Brain microvascular endothelial cell (primary cell): ENCODE results near the gene PLIN5.

Experiments used
- DNase-seq: peaks from one replicate; pipeline ENCODE4 v3.0.0-alpha.2; 2020
- H3K27ac ChIP-seq: fragments of 250-450 bp; sonication (Bioruptor Pico); 2 replicates; pipeline ENCODE4 v1.5.1; 2020; ENCODE audit warnings: mild to moderate bottlenecking, moderate library complexity
- H3K27me3 ChIP-seq: fragments of 250-450 bp; sonication (Bioruptor Pico); replicated peaks from 2 replicates; pipeline ENCODE4 v1.5.1; 2020; ENCODE audit warnings: mild to moderate bottlenecking
- H3K36me3 ChIP-seq: fragments of 250-450 bp; sonication (Bioruptor Pico); replicated peaks from 2 replicates; pipeline ENCODE4 v1.5.1; 2020; ENCODE audit warnings: mild to moderate bottlenecking
- H3K4me3 ChIP-seq: 2 replicates; pipeline ENCODE4 v1.5.1; 2011; ENCODE audit warnings: low read depth, mild to moderate bottlenecking, control low read depth, low read length, moderate library complexity
- CTCF ChIP-seq: IDR thresholded peaks from 2 replicates; pipeline ENCODE4 v1.5.1; 2011; ENCODE audit warnings: low read depth, mild to moderate bottlenecking, moderate library complexity, low read length, control low read depth, inconsistent platforms; ENCODE audit errors: missing control alignments
- in situ Hi-C: cut with HindIII; loops from 2 replicates; pipeline ENCODE4 v1.10.0; 2017; ENCODE audit warnings: low sequenced_read_pairs, low pct_ligation_motif_present

PLIN5 gene

GRCh38 chr19:4521170-4521887, 13.7 kb downstream of the PLIN5 start:
- Histone ChIP-seq H3K36me3 (no peaks in the 10 kb centered on the region), H3K4me3 (no peak overlapping the region), H3K27ac (no peak overlapping the region), H3K27me3 (no peaks in the 10 kb centered on the region)
- no peak for DNase-seq
- in situ Hi-C loops: no loop called here
- TF ChIP-seq CTCF: no peak

GRCh38 chr19:4519521-4520277, 15.3 kb downstream of the PLIN5 start:
- H3K27ac ChIP-seq: no peak overlapping the region
- H3K36me3 ChIP-seq: no peaks in the 10 kb centered on the region
- no peak for TF ChIP-seq CTCF
- in situ Hi-C loops: no loop called here
- H3K27me3 ChIP-seq: no peaks in the 10 kb centered on the region
- no peak for DNase-seq
- no peak overlapping the region for H3K4me3 ChIP-seq

- in situ Hi-C loops: no loop called here
- no peak for TF ChIP-seq CTCF
- no peaks in the 10 kb centered on the region for H3K27me3 ChIP-seq
- H3K27ac ChIP-seq: no peak overlapping the region
- DNase-seq: no peak
- H3K36me3 ChIP-seq: no peaks in the 10 kb centered on the region
- H3K4me3 ChIP-seq: no peak overlapping the region
Observed at GRCh38 chr19:4519172-4519496, 15.9 kb downstream of the PLIN5 start.

- Histone ChIP-seq H3K4me3 (no peak within 1 kb of the TSS), H3K27ac (no peak within 1 kb of the TSS), H3K36me3 (no peaks in the 10 kb centered on the region), H3K27me3 (no peaks in the 10 kb centered on the region)
- no peak for DNase-seq
- TF ChIP-seq CTCF: no peak
- in situ Hi-C loops: no loop called here
Observed at GRCh38 chr19:4518345-4519171, 16.5 kb downstream of the PLIN5 start, which contains the start of gene PLIN4. TSS of gene PLIN4 (minus strand) at chr19:4518486. CDS start at chr19:4518272, 214 bp downstream.

- Histone ChIP-seq H3K36me3 (no peaks in the 10 kb centered on the region), H3K27ac (no peak overlapping the region), H3K4me3 (no peak overlapping the region), H3K27me3 (no peaks in the 10 kb centered on the region)
- TF ChIP-seq CTCF: no peak
- DNase-seq: no peak
- in situ Hi-C loops: no loop called here
Observed at GRCh38 chr19:4517451-4518057, 17.5 kb downstream of the PLIN5 start.
